ENCODE results near the gene DDX28.

GRCh38 chr16:68000450-68000849 is 22.6 kb downstream of the DDX28 start:
- no peak for TF ChIP-seq CTCF (conservative IDR thresholded peaks at IDR 0.05; ENCODE audit: low read length)
- no peak for TF ChIP-seq EZH2phosphoT487 (IDR thresholded peaks at IDR 0.05; ENCODE audit: borderline replicate concordance)

All from Loucy (cell line).